GM12878 (cell line): ENCODE results near the gene FBXL22. TPM values are rescaled to one million over a fixed set of nuclear protein-coding genes. Genes with fewer than 3 reads are reported as not detected.

ENCODE experiments used
- BCL11A ChIP-seq: IDR thresholded peaks from 2 replicates; pipeline ENCODE4 v1.6.1; 2011; ENCODE audit warnings: low read depth, low read length
- EP300 ChIP-seq, 2 experiments: fragments of 150-350 bp in 1 of 2; IDR thresholded peaks; 2 replicates each; pipeline ENCODE4 v1.6.1; 2011 to 2012; ENCODE audit warnings: low read depth in 2 of 2, low read length in 2 of 2, borderline replicate concordance in 1 of 2, improper control_type of control experiment in 1 of 2, inconsistent platforms in 1 of 2; ENCODE audit not compliant: control insufficient read depth in 1 of 2
- EZH2 ChIP-seq: IDR thresholded peaks from 2 replicates; pipeline ENCODE4 v1.6.1; 2012; ENCODE audit warnings: low read depth, mild to moderate bottlenecking, control low read depth, inconsistent platforms, low read length, borderline replicate concordance; ENCODE audit not compliant: control insufficient read depth
- HCFC1 ChIP-seq: fragments of 150-350 bp; IDR thresholded peaks from 2 replicates; pipeline ENCODE4 v1.6.1; 2014; ENCODE audit warnings: low read length
- HDAC6 ChIP-seq: fragments of 200-600 bp; sonication (generic); IDR thresholded peaks from one replicate; pipeline ENCODE4 v1.8.0; 2017; ENCODE audit warnings: antibody characterized with exemption; ENCODE audit not compliant: unreplicated experiment
- MYB ChIP-seq: fragments of 150-350 bp; IDR thresholded peaks from 2 replicates; pipeline ENCODE4 v1.6.1; 2014; ENCODE audit warnings: mild to moderate bottlenecking, low read depth, low read length, borderline replicate concordance
- NFIC ChIP-seq: IDR thresholded peaks from 2 replicates; pipeline ENCODE4 v1.6.1; 2012; ENCODE audit warnings: low read depth, mild to moderate bottlenecking, inconsistent platforms, low read length, moderate library complexity
- NFYB ChIP-seq: IDR thresholded peaks from 2 replicates; pipeline ENCODE4 v1.6.1; 2011; ENCODE audit warnings: low read depth, mild to moderate bottlenecking, low read length, improper control_type of control experiment, moderate library complexity; ENCODE audit not compliant: insufficient read depth
- POLR2AphosphoS2 ChIP-seq: IDR thresholded peaks from 2 replicates; pipeline ENCODE4 v1.6.1; 2011; ENCODE audit warnings: low read depth, mild to moderate bottlenecking, low read length, improper control_type of control experiment, moderate library complexity
- RELA ChIP-seq: fragments of 450-650 bp; IDR thresholded peaks from 2 replicates; pipeline ENCODE4 v1.8.0; 2014; ENCODE audit warnings: borderline replicate concordance; ENCODE audit not compliant: partially characterized antibody
- polyA plus RNA-seq, 11 experiments: library from polyadenylated mRNA; depleted of rRNA in 4 of 11; unstranded in 6 of 11; stranded (reverse) in 5 of 11; fragments of >200 nt; fragmentation: Nextera tagmentation in 4 of 11; fragmentation: Illumina TruSeq in 1 of 11; extraction: Ambion mirVana in 4 of 11; extraction: Trizol in 1 of 11; gene quantifications; 1 replicate in 1 of 11; 2 replicates in 10 of 11; pipeline versions ENCODE4 v1.2.1 to v1.2.3, GENCODE V29; 2011 to 2016; ENCODE audit warnings: inconsistent platforms in 2 of 11, missing spikeins in 2 of 11, low read depth in 1 of 11
- total RNA-seq, 4 experiments: library from RNA; depleted of rRNA in 3 of 4; stranded (reverse); fragments of >200 nt in 3 of 4; fragmentation: Illumina TruSeq in 1 of 4; extraction: Trizol in 1 of 4; gene quantifications; 2 replicates each; pipeline versions ENCODE4 v1.2.1 to v1.2.3, GENCODE V29; 2013 to 2021
- TF ChIP-seq, protein P1 (sequence below): fragments of 450-650 bp; formaldehyde crosslinking; IDR thresholded peaks from 2 replicates; pipeline ENCODE4 v1.4.0; 2020; ENCODE audit warnings: mild to moderate bottlenecking, moderate library complexity
- TF ChIP-seq, protein P2 (sequence below), 3 experiments: IDR thresholded peaks in 2 of 3; conservative IDR thresholded peaks in 1 of 3; 2 replicates each; pipeline ENCODE4 v1.5.1; 2011; ENCODE audit warnings: low read depth in 3 of 3, low read length in 3 of 3, mild to moderate bottlenecking in 3 of 3, control low read depth in 2 of 3, moderate library complexity in 2 of 3, inconsistent platforms in 1 of 3, mixed read lengths in 1 of 3; ENCODE audit not compliant: control insufficient read depth in 2 of 3, insufficient read depth in 1 of 3; ENCODE audit errors: extremely low read depth in 1 of 3

The FBXL22 gene
- total and polyA plus RNA-seq, 10 of the 15 experiments (the other 5 are each of a cell fraction or from before 2014, with no cell fraction given) = 0.05 to 2.6 (median 0.52) TPM

- TF ChIP-seq, protein P1, sequence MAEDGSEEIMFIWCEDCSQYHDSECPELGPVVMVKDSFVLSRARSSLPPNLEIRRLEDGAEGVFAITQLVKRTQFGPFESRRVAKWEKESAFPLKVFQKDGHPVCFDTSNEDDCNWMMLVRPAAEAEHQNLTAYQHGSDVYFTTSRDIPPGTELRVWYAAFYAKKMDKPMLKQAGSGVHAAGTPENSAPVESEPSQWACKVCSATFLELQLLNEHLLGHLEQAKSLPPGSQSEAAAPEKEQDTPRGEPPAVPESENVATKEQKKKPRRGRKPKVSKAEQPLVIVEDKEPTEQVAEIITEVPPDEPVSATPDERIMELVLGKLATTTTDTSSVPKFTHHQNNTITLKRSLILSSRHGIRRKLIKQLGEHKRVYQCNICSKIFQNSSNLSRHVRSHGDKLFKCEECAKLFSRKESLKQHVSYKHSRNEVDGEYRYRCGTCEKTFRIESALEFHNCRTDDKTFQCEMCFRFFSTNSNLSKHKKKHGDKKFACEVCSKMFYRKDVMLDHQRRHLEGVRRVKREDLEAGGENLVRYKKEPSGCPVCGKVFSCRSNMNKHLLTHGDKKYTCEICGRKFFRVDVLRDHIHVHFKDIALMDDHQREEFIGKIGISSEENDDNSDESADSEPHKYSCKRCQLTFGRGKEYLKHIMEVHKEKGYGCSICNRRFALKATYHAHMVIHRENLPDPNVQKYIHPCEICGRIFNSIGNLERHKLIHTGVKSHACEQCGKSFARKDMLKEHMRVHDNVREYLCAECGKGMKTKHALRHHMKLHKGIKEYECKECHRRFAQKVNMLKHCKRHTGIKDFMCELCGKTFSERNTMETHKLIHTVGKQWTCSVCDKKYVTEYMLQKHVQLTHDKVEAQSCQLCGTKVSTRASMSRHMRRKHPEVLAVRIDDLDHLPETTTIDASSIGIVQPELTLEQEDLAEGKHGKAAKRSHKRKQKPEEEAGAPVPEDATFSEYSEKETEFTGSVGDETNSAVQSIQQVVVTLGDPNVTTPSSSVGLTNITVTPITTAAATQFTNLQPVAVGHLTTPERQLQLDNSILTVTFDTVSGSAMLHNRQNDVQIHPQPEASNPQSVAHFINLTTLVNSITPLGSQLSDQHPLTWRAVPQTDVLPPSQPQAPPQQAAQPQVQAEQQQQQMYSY (CRISPR knock-in tag) = no peak
- TF ChIP-seq HDAC6 (no peak), POLR2AphosphoS2 (0 out of 2 replicates have a peak, but pooled peaks have one; percentile 32), BCL11A (no peak), RELA (peak; percentile 43), EZH2 (no peak), MYB (no peak), NFIC (peak; percentile 41; the same call in 1 of the 2 replicates), NFYB (no peak), HCFC1 (no peak), EP300 (IDR thresholded peaks at IDR 0.05; ENCODE audit: borderline replicate concordance in 1 of 2, control insufficient read depth in 1 of 2, low read depth in 2 of 2, low read length in 2 of 2) (no peak)
- TF ChIP-seq, protein P2, sequence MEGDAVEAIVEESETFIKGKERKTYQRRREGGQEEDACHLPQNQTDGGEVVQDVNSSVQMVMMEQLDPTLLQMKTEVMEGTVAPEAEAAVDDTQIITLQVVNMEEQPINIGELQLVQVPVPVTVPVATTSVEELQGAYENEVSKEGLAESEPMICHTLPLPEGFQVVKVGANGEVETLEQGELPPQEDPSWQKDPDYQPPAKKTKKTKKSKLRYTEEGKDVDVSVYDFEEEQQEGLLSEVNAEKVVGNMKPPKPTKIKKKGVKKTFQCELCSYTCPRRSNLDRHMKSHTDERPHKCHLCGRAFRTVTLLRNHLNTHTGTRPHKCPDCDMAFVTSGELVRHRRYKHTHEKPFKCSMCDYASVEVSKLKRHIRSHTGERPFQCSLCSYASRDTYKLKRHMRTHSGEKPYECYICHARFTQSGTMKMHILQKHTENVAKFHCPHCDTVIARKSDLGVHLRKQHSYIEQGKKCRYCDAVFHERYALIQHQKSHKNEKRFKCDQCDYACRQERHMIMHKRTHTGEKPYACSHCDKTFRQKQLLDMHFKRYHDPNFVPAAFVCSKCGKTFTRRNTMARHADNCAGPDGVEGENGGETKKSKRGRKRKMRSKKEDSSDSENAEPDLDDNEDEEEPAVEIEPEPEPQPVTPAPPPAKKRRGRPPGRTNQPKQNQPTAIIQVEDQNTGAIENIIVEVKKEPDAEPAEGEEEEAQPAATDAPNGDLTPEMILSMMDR (IDR thresholded peaks at IDR 0.05 in 2 of 3, conservative IDR thresholded peaks at IDR 0.05 in 1 of 3; ENCODE audit: control insufficient read depth in 2 of 3, extremely low read depth in 1 of 3, insufficient read depth in 1 of 3, low read depth in 3 of 3, low read length in 3 of 3) = no peak
Observed at GRCh38 chr15:63596676-63597037, 530 bp upstream of the FBXL22 start (continued).
